ENCODE data around the gene NPW. TPM values are rescaled to one million over a fixed set of nuclear protein-coding genes. Genes with fewer than 3 reads are reported as not detected.

The NPW gene
- total and polyA plus RNA-seq, 9 of the 15 experiments (the other 6 are each of a cell fraction or from before 2014, with no cell fraction given), result 0.14 to 4.0 (median 2.6) TPM; not detected in 4

- TF ChIP-seq E2F8 (IDR thresholded peaks at IDR 0.05; ENCODE audit: low read depth, partially characterized antibody) (peak; percentile 98), E2F5 (CRISPR knock-in tag; IDR thresholded peaks at IDR 0.05) (no peak), HES1 (IDR thresholded peaks at IDR 0.05; ENCODE audit: low read depth) (no peak), TGIF2 (CRISPR knock-in tag; IDR thresholded peaks at IDR 0.05) (peak; percentile 43; the same call in 1 of the 2 replicates), RCOR1 (IDR thresholded peaks at IDR 0.05; ENCODE audit: borderline replicate concordance in 1 of 2, low read depth in 2 of 2, low read length in 2 of 2) (peak in 1 of 2 experiments; percentile 42; a peak in 2 of 4 replicates), HINFP (tag; conservative IDR thresholded peaks at IDR 0.05; ENCODE audit: low read depth) (no peak), EZH2 (IDR thresholded peaks at IDR 0.05; ENCODE audit: borderline replicate concordance, low read depth, low read length) (no peak), MIER1 (IDR thresholded peaks at IDR 0.05; ENCODE audit: low read depth) (no peak), ZBTB8A (IDR thresholded peaks at IDR 0.05; ENCODE audit: partially characterized antibody) (no peak), CHD2 (IDR thresholded peaks at IDR 0.05; ENCODE audit: low read depth, low read length) (peak; percentile 36; the same call in 1 of the 2 replicates), POLR3A (IDR thresholded peaks at IDR 0.05; ENCODE audit: borderline replicate concordance, extremely low read depth, insufficient read depth, insufficient read length) (no peak), ZNF347 (CRISPR knock-in tag; IDR thresholded peaks at IDR 0.05; ENCODE audit: low read depth) (no peak), HMG20B (CRISPR knock-in tag; IDR thresholded peaks at IDR 0.05) (no peak), CXXC5 (CRISPR knock-in tag; IDR thresholded peaks at IDR 0.05) (peak; percentile 97), SMARCA4 (IDR thresholded peaks at IDR 0.05) (no peak), MCM3 (IDR thresholded peaks at IDR 0.05) (no peak), SFPQ (IDR thresholded peaks at IDR 0.05; ENCODE audit: low read depth, low read length) (no peak), ETV1 (tag; conservative IDR thresholded peaks at IDR 0.05; ENCODE audit: low read depth) (peak; percentile 96), ZNF311 (CRISPR knock-in tag; IDR thresholded peaks at IDR 0.05) (0 out of 2 replicates have a peak, but pooled peaks have one; percentile 58)
Observed at GRCh38 chr16:1971796-1972489, 47.6 kb upstream of the NPW start, which contains the start of gene TBL3 (continued).

Data from K562 (cell line).